ENCODE data around the gene CHMP1B.
A peak's percentile ranks its signal among the peaks of the same experiment; 100 is the strongest.
"Not testable (repeated sequence)": the region's sequence is repeated elsewhere in the genome, so short reads cannot be mapped to it uniquely, and the experiment has no call there.

The CHMP1B gene

DNA sequence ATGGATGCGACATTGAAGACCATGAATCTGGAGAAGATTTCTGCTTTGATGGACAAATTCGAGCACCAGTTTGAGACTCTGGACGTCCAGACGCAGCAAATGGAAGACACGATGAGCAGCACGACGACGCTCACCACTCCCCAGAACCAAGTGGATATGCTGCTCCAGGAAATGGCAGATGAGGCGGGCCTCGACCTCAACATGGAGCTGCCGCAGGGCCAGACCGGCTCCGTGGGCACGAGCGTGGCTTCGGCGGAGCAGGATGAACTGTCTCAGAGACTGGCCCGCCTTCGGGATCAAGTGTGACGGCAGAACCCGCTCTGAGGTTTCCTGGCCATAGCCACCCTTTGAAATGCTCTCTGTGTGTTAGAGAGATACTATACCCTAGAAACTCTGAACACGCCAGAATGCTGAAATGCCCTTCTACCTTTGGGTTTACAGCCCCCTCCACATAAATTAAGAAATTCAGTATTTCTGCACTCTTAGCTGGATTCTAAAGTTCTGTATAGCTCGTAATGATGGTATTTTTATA is 659 bp downstream of the CHMP1B start:
- ChIA-PET POLR2A (interaction anchor here (0.7 kb wide), 1 partner anchor 1032 kb away, joined by 4 read pairs; no protein-coding TSS in a partner anchor), CTCF (no interaction called here)
- TF ChIP-seq, protein P1, sequence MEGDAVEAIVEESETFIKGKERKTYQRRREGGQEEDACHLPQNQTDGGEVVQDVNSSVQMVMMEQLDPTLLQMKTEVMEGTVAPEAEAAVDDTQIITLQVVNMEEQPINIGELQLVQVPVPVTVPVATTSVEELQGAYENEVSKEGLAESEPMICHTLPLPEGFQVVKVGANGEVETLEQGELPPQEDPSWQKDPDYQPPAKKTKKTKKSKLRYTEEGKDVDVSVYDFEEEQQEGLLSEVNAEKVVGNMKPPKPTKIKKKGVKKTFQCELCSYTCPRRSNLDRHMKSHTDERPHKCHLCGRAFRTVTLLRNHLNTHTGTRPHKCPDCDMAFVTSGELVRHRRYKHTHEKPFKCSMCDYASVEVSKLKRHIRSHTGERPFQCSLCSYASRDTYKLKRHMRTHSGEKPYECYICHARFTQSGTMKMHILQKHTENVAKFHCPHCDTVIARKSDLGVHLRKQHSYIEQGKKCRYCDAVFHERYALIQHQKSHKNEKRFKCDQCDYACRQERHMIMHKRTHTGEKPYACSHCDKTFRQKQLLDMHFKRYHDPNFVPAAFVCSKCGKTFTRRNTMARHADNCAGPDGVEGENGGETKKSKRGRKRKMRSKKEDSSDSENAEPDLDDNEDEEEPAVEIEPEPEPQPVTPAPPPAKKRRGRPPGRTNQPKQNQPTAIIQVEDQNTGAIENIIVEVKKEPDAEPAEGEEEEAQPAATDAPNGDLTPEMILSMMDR (IDR thresholded peaks at IDR 0.05; ENCODE audit: control extremely low read depth, extremely low read depth, low read depth, missing control alignments): no peak
- peak; percentile 44 for DNase-seq (ENCODE audit: extremely low spot score)

DNA sequence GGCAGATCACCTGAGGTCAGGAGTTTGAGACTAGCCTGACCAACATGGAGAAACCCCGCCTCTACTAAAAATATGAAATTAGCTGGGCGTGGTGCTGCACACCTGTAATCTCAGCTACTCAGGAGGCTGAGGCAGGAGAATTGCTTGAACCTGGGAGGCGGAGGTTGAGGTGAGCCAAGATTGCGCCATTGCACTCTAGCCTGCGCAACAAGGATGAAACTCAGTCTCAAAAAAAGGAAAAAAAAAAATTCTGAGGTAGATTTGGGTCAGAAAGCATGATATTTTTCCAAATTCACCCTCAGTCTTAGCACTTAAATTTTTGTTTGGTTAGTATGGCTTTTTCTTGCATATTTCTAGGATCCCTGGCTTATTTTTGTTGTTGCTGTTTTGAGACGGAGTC is 3.3 kb downstream of the CHMP1B start:
- CTCF ChIA-PET; POLR2A ChIA-PET; DNase-seq (ENCODE audit: extremely low spot score): not testable (repeated sequence)

DNA sequence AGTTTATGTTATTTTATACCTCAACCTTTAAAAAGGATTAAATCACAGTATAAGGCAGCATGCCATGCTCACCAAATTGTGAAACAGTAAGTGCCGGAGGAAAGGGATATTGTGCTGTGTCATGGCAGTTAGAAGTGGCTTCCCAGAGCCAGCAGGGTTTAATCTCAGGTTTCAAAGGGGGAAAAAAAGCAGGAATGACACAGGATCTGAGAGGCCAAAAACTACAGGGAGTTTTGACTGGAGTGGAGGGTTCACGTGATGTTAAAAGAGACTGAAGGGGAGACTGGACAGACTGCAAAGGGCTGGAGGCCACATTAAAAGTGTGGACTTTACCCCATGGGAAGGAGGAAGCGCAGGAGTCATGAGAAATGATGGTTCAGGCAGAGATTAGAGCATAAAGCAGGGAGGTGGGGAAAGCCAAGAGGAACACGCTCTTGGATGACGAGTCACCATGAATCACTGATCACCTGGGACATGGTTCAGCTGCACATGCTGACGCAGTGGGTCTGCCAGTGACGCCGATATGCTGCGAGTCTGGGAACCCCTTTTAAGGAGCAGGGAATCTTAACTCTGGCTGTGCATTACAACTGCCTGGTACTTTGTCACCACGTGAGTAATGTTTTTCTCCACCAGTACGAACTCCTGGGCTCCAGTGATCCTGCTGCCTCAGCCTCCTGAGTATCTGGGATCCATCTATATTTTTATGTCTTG is 6.1 kb downstream of the CHMP1B start:
- ChIA-PET CTCF (no interaction called here), POLR2A (no interaction called here)
- TF ChIP-seq, protein P1 (IDR thresholded peaks at IDR 0.05; ENCODE audit: control extremely low read depth, extremely low read depth, low read depth, missing control alignments): no peak
- no peak for DNase-seq (ENCODE audit: extremely low spot score)

DNA sequence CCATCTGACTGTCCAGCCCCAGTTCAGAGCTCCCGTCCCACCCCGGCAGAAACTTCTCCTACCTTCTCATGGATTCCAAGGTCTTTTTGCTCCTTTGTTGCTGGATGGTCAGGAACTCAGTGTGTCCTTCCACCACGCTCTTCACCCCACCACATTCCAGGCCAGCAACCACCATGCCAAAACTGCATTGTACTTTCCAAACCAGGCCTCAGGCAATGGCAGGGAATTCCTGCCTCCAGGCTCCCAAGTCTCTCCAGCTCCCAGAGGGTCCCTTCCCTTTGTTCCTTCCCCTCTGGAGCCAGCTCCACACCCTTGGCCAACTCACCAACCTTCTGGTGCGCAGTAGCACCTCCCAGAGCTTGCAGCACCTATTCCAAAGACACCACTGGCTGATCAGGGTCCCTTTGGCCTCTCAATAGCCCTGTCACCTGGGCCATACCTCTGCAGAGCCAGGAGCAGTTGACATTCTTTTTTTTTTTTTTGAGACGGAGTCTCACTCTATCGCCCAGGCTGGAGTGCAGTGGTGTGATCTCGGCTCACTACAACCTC is 8.1 kb downstream of the CHMP1B start:
- DNase-seq (ENCODE audit: extremely low spot score): no peak
- TF ChIP-seq, protein P1 (IDR thresholded peaks at IDR 0.05; ENCODE audit: control extremely low read depth, extremely low read depth, low read depth, missing control alignments): no peak
- ChIA-PET CTCF (interaction anchor here (0.9 kb wide), 1 partner anchor 12 kb away, joined by 3 read pairs; no protein-coding TSS in a partner anchor), POLR2A (no interaction called here)

DNA sequence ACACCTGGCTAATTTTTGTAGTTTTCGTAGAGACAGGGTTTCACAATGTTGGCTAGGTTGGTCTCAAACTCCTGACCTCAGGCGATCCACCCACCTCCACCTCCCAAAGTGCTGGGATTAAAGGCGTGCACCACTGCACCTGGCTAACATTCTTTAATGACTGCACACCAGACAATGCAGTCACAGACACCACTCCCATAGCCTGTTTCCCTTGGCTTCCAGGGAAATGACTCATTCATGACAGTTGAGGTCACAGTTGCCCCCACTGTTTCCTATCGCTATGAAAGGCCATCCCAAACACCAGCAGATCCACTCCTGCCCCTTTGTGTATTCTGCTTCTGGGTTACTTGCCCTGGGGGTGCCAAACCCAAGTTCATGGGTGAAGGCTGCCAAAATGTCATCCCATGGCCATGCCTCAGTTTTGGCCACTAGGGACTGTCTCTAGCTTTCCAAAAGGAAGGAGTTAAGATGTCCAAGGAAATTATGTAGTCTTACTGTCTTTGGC is 8.7 kb downstream of the CHMP1B start:
- no peak for DNase-seq (ENCODE audit: extremely low spot score)
- CTCF ChIA-PET: interaction anchor here (0.8 to 0.9 kb wide), 2 partner anchors 11 kb away, joined by 3 to 4 read pairs; no protein-coding TSS in a partner anchor
- TF ChIP-seq, protein P1 (IDR thresholded peaks at IDR 0.05; ENCODE audit: control extremely low read depth, extremely low read depth, low read depth, missing control alignments): no peak
- POLR2A ChIA-PET: no interaction called here

DNA sequence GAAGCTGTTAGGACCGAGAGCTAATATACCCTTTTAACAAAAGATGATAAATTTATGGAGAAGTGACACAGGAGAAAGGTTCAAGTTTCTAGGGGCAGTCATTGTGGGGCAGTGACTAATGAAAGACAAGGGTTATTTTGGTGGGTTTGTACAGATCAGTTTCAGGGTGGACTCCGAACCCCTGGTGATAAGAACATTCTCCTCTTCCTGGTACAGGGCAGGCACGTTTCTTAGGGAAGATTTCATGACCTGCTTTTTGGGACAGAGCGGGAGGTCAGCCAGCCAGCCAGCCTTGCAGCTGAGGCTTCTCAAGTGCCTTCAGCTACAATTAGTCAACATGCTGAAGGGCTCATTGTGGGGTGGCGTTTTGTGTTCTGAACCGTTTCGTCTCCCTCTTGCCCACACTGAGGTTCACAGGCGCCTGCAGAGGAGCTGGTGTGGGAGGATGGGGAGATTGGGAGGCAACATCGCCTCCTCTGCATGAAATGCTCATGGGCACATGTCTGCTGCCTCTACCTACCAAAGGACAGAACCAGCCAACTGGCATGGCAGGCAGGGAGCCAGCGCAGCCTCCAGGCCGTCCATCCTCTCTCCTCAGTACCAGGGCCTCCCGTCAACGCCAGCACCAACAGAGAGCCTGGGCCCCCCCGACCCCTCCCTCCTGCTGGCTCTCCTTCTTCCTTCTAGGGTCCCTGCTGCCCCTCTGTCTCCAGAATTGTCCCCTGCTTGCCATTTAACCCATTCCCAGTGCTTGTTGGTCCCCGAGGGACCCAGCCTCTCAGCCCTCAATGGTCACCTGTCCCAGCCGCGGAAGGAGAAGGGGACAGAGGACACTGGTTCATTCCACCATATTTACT is 9.6 kb downstream of the CHMP1B start:
- ChIA-PET POLR2A (no interaction called here), CTCF (interaction anchor here (0.8 kb wide), 1 partner anchor 10 kb away, joined by 4 read pairs; no protein-coding TSS in a partner anchor)
- no peak for DNase-seq (ENCODE audit: extremely low spot score)
- TF ChIP-seq, protein P1 (IDR thresholded peaks at IDR 0.05; ENCODE audit: control extremely low read depth, extremely low read depth, low read depth, missing control alignments): no peak
